Activated naive CD8-positive, alpha-beta T cell treated with anti-CD3 and anti-CD28 coated beads, Interleukin-2, amount 50 U/mL, for 16 hours (primary cell): ENCODE measurements around the gene PDK1.

Source experiments
- DNase-seq: peaks from one replicate; pipeline ENCODE4 v3.0.0-alpha.2; 2020; ENCODE audit warnings: low read depth, low spot score

Gene PDK1

DNA sequence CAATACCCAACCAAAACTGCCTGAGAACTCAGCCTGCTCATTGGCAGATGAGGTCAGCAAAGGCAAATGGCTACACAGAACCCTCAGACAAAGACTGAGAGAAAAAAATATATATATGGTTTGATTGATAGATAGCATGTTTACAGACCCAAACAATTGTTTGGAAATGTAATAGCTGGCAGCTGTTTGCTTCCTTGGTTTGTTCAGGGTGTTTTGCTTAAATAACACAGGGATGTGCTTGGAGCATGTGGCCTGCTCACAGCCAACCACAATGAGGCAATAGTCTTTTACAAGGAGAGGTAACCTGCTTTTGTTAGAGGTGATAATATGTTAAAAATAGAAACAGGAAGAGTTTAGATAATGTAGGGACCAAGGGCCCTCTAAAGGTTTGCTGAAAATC lies 84.5 kb downstream of the PDK1 start:
- DNase-seq: no peak

- DNase-seq: no peak
Measured at GRCh38 chr2:172642301-172643020, 86.6 kb downstream of the PDK1 start.

DNA sequence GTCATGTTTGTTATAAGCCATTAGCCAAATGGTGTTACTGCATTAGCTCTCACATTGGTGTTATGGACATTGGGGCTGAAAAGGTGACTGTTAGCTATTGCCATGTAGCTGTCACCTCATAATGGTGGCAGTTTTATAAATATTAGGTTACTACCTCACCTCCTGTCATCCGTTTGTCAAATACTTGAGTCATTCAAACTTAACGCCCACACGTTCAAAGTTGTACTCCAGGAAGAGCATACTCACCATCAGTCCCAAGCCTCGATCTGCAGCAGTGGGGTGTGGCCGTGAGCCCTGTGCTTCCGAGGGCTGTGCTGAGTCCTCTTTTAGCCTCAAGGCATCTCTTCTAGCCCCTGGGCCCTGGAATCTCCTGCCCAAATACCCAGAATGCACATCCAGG lies 87.3 kb downstream of the PDK1 start:
- DNase-seq: no peak

GRCh38 chr2:172647439-172647838 lies 91.5 kb downstream of the PDK1 start:
- DNase-seq: no peak

GRCh38 chr2:172655091-172655837 lies 99.4 kb downstream of the PDK1 start:
- DNase-seq: no peak

GRCh38 chr2:172655838-172656573 lies 100.1 kb downstream of the PDK1 start:
- no peak for DNase-seq
